Ishikawa (cell line): ENCODE measurements around the gene ABCG1.

Experiments used
- CEBPB ChIP-seq: IDR thresholded peaks from 2 replicates; pipeline ENCODE4 v1.6.1; 2012
- CREB1 ChIP-seq: IDR thresholded peaks from 2 replicates; pipeline ENCODE4 v1.6.1; 2012; ENCODE audit warnings: low read depth
- EGR1 ChIP-seq: IDR thresholded peaks from 2 replicates; pipeline ENCODE4 v1.6.1; 2012
- EP300 ChIP-seq: IDR thresholded peaks from 2 replicates; pipeline ENCODE4 v1.6.1; 2012; ENCODE audit warnings: borderline replicate concordance
- FOXM1 ChIP-seq: IDR thresholded peaks from 2 replicates; pipeline ENCODE4 v1.6.1; 2012; ENCODE audit warnings: low read depth, borderline replicate concordance
- MAX ChIP-seq: IDR thresholded peaks from 2 replicates; pipeline ENCODE4 v1.6.1; 2012
- NFIC ChIP-seq: IDR thresholded peaks from 2 replicates; pipeline ENCODE4 v1.6.1; 2012
- RAD21 ChIP-seq: IDR thresholded peaks from 2 replicates; pipeline ENCODE4 v1.6.1; 2012; ENCODE audit warnings: low read depth
- REST ChIP-seq: IDR thresholded peaks from 2 replicates; pipeline ENCODE4 v1.6.1; 2012; ENCODE audit warnings: low read depth, mild to moderate bottlenecking
- TAF1 ChIP-seq: IDR thresholded peaks from 2 replicates; pipeline ENCODE4 v1.6.1; 2012; ENCODE audit warnings: low read depth, mild to moderate bottlenecking
- TCF12 ChIP-seq: IDR thresholded peaks from 2 replicates; pipeline ENCODE4 v1.6.1; 2012; ENCODE audit warnings: low read depth
- TEAD4 ChIP-seq: IDR thresholded peaks from 2 replicates; pipeline ENCODE4 v1.6.1; 2012
- USF1 ChIP-seq: IDR thresholded peaks from 2 replicates; pipeline ENCODE4 v1.6.1; 2012
- YY1 ChIP-seq: IDR thresholded peaks from 2 replicates; pipeline ENCODE4 v1.6.1; 2012; ENCODE audit warnings: low read depth
- ZBTB7A ChIP-seq: IDR thresholded peaks from 2 replicates; pipeline ENCODE4 v1.6.1; 2012; ENCODE audit warnings: low read depth

Gene ABCG1

GRCh38 chr21:42230178-42230577 is 11.2 kb downstream of the ABCG1 start:
- TF ChIP-seq TAF1 (no peak), FOXM1 (no peak), RAD21 (no peak), TCF12 (no peak), REST (no peak), CREB1 (no peak), CEBPB (no peak), NFIC (no peak), MAX (no peak), USF1 (no peak), EGR1 (no peak), TEAD4 (no peak)

- no peak for TF ChIP-seq MAX
- TF ChIP-seq TEAD4, result no peak
- TF ChIP-seq EGR1, result no peak
- TF ChIP-seq ZBTB7A, result no peak
- TF ChIP-seq REST, result no peak
- TF ChIP-seq NFIC, result no peak
- no peak for TF ChIP-seq RAD21
- no peak for TF ChIP-seq TAF1
- no peak for TF ChIP-seq CEBPB
- TF ChIP-seq EP300, result no peak
- no peak for TF ChIP-seq CREB1
- TF ChIP-seq USF1, result no peak
- no peak for TF ChIP-seq FOXM1
- no peak for TF ChIP-seq TCF12
- TF ChIP-seq YY1, result no peak
Observed at GRCh38 chr21:42230636-42231035, 11.7 kb downstream of the ABCG1 start.

GRCh38 chr21:42231756-42232155 is 12.8 kb downstream of the ABCG1 start:
- TF ChIP-seq YY1, result no peak
- TF ChIP-seq RAD21, result no peak
- no peak for TF ChIP-seq ZBTB7A
- no peak for TF ChIP-seq USF1
- TF ChIP-seq CREB1, result no peak
- TF ChIP-seq TEAD4, result no peak
- TF ChIP-seq EGR1, result no peak
- TF ChIP-seq EP300, result no peak
- no peak for TF ChIP-seq NFIC
- TF ChIP-seq MAX, result no peak
- TF ChIP-seq TAF1, result no peak
- no peak for TF ChIP-seq FOXM1
- no peak for TF ChIP-seq REST
- no peak for TF ChIP-seq TCF12
- TF ChIP-seq CEBPB, result no peak

GRCh38 chr21:42232176-42232825 is 13.4 kb downstream of the ABCG1 start:
- TF ChIP-seq REST, result no peak
